GM21576 (cell line): ENCODE results near the gene SLIT1.

Experiments
- ATAC-seq: cut with Tn5 transposase; IDR thresholded peaks from one replicate; pipeline ENCODE4 v1.9.1; 2021; ENCODE audit warnings: mild to moderate bottlenecking, moderate library complexity; ENCODE audit not compliant: unreplicated experiment

The SLIT1 gene

GRCh38 chr10:97204826-97205679, 19.3 kb upstream of the SLIT1 start:
- no peak for ATAC-seq

- no peak for ATAC-seq
Measured at GRCh38 chr10:97203220-97203619, 17.5 kb upstream of the SLIT1 start.

- ATAC-seq: peak; percentile 41
Measured at GRCh38 chr10:97200616-97201015, 14.9 kb upstream of the SLIT1 start.

- ATAC-seq: no peak
Measured at GRCh38 chr10:97199152-97199551, 13.4 kb upstream of the SLIT1 start.

- ATAC-seq: no peak
Measured at GRCh38 chr10:97197030-97197500, 11.3 kb upstream of the SLIT1 start.

GRCh38 chr10:97196223-97197029, 10.7 kb upstream of the SLIT1 start:
- ATAC-seq: peak; percentile 56

- ATAC-seq: no peak
Measured at GRCh38 chr10:97195706-97196222, 10.0 kb upstream of the SLIT1 start.

GRCh38 chr10:97192952-97193435, 7.2 kb upstream of the SLIT1 start:
- no peak for ATAC-seq

GRCh38 chr10:97190450-97190849, 4.7 kb upstream of the SLIT1 start:
- ATAC-seq: no peak

GRCh38 chr10:97188261-97188711, 2.5 kb upstream of the SLIT1 start:
- no peak for ATAC-seq

- ATAC-seq: no peak
Measured at GRCh38 chr10:97186911-97187310, 1.2 kb upstream of the SLIT1 start.

- ATAC-seq: no peak
Measured at GRCh38 chr10:97184971-97185325, 811 bp downstream of the SLIT1 start.

GRCh38 chr10:97183314-97183713, 2.4 kb downstream of the SLIT1 start:
- ATAC-seq: no peak

GRCh38 chr10:97182288-97182990, 3.3 kb downstream of the SLIT1 start:
- no peak for ATAC-seq

- ATAC-seq: no peak
Measured at GRCh38 chr10:97180986-97181385, 4.8 kb downstream of the SLIT1 start.

GRCh38 chr10:97180363-97180755, 5.4 kb downstream of the SLIT1 start:
- no peak for ATAC-seq

GRCh38 chr10:97179731-97180362, 5.9 kb downstream of the SLIT1 start:
- ATAC-seq: no peak

- no peak for ATAC-seq
Measured at GRCh38 chr10:97179311-97179710, 6.4 kb downstream of the SLIT1 start.

GRCh38 chr10:97178074-97178473, 7.7 kb downstream of the SLIT1 start:
- no peak for ATAC-seq

- no peak for ATAC-seq
Measured at GRCh38 chr10:97176226-97176625, 9.5 kb downstream of the SLIT1 start.
